Stimulated activated CD4-positive, alpha-beta T cell treated with anti-CD3 and anti-CD28 coated beads, Interleukin-4, amount 100 ng/mL, for 24 hours (primary cell): ENCODE results near the gene FBXL7.

Experiments
- DNase-seq: peaks from one replicate; pipeline ENCODE4 v3.0.0-alpha.2; 2020

The FBXL7 gene

GRCh38 chr5:15545082-15545481 lies 45.1 kb downstream of the FBXL7 start:
- no peak for DNase-seq

- DNase-seq, result no peak
These were observed 47.4 kb downstream of the FBXL7 start for GRCh38 chr5:15547261-15547839.

GRCh38 chr5:15549961-15550360 lies 50.0 kb downstream of the FBXL7 start:
- DNase-seq, result no peak

GRCh38 chr5:15550502-15551112 lies 50.6 kb downstream of the FBXL7 start:
- no peak for DNase-seq

GRCh38 chr5:15551113-15551504 lies 51.1 kb downstream of the FBXL7 start:
- DNase-seq, result no peak

GRCh38 chr5:15554542-15554941 lies 54.6 kb downstream of the FBXL7 start:
- no peak for DNase-seq

- DNase-seq, result no peak
These were observed 55.2 kb downstream of the FBXL7 start for GRCh38 chr5:15555176-15555575.

GRCh38 chr5:15558240-15558639 lies 58.3 kb downstream of the FBXL7 start:
- DNase-seq, result no peak

- DNase-seq, result no peak
These were observed 58.7 kb downstream of the FBXL7 start for GRCh38 chr5:15558681-15559080.

GRCh38 chr5:15560421-15560820 lies 60.4 kb downstream of the FBXL7 start:
- no peak for DNase-seq

- DNase-seq, result no peak
These were observed 64.5 kb downstream of the FBXL7 start for GRCh38 chr5:15564523-15564922.

- DNase-seq, result no peak
These were observed 65.0 kb downstream of the FBXL7 start for GRCh38 chr5:15564957-15565356.

- no peak for DNase-seq
These were observed 66.3 kb downstream of the FBXL7 start for GRCh38 chr5:15566306-15566705.

GRCh38 chr5:15566789-15567188 lies 66.8 kb downstream of the FBXL7 start:
- no peak for DNase-seq

GRCh38 chr5:15570491-15570890 lies 70.5 kb downstream of the FBXL7 start:
- DNase-seq, result no peak

- no peak for DNase-seq
These were observed 71.1 kb downstream of the FBXL7 start for GRCh38 chr5:15571081-15571480.

GRCh38 chr5:15571618-15572017 lies 71.6 kb downstream of the FBXL7 start:
- DNase-seq, result no peak

GRCh38 chr5:15573590-15573989 lies 73.6 kb downstream of the FBXL7 start:
- no peak for DNase-seq

- DNase-seq, result no peak
These were observed 74.1 kb downstream of the FBXL7 start for GRCh38 chr5:15574128-15574527.

GRCh38 chr5:15574806-15575325 lies 74.9 kb downstream of the FBXL7 start:
- DNase-seq, result no peak

GRCh38 chr5:15575666-15576065 lies 75.7 kb downstream of the FBXL7 start:
- DNase-seq, result no peak

GRCh38 chr5:15577132-15577531 lies 77.2 kb downstream of the FBXL7 start:
- DNase-seq, result no peak

GRCh38 chr5:15577831-15578230 lies 77.9 kb downstream of the FBXL7 start:
- DNase-seq, result no peak

GRCh38 chr5:15579193-15579990 lies 79.4 kb downstream of the FBXL7 start:
- DNase-seq, result no peak
